HEK293T (cell line): ENCODE measurements around the gene ZNF148.

ENCODE experiments used
- CTCF ChIA-PET: fragments of 350-600 bp; formaldehyde crosslinking; extraction: SDS; loops from one replicate; lab custom pipeline; 2021; ENCODE audit warnings: antibody characterized with exemption, inconsistent platforms; lab: Yijun Ruan, JAX
- POLR2A ChIA-PET: fragments of 350-600 bp; formaldehyde crosslinking; extraction: SDS; loops from one replicate; lab custom pipeline; 2020; ENCODE audit warnings: antibody characterized with exemption, inconsistent platforms; lab: Yijun Ruan, JAX
- DNase-seq: peaks from one replicate; pipeline ENCODE4 v3.0.0; 2012; ENCODE audit warnings: mixed read lengths; ENCODE audit errors: extremely low spot score
- ARNT ChIP-seq: fragments of 450-650 bp; IDR thresholded peaks from 2 replicates; pipeline ENCODE4 v1.6.1; 2017; ENCODE audit warnings: mild to moderate bottlenecking
- BHLHE40 ChIP-seq: fragments of 450-650 bp; IDR thresholded peaks from 2 replicates; pipeline ENCODE4 v1.6.1; 2016; ENCODE audit warnings: mild to moderate bottlenecking, moderate library complexity, borderline replicate concordance
- CTBP1 ChIP-seq: fragments of 450-650 bp; IDR thresholded peaks from 2 replicates; pipeline ENCODE4 v1.6.1; 2016; ENCODE audit warnings: borderline replicate concordance
- ELF4 ChIP-seq: fragments of 450-650 bp; IDR thresholded peaks from 2 replicates; pipeline ENCODE4 v1.6.1; 2017; ENCODE audit warnings: antibody characterized with exemption
- FOXA1 ChIP-seq: fragments of 450-650 bp; IDR thresholded peaks from 2 replicates; pipeline ENCODE4 v1.6.1; 2016; ENCODE audit warnings: mild to moderate bottlenecking
- FOXK2 ChIP-seq: fragments of 450-650 bp; IDR thresholded peaks from 2 replicates; pipeline ENCODE4 v1.6.1; 2016; ENCODE audit warnings: mild to moderate bottlenecking
- FOXM1 ChIP-seq: fragments of 450-650 bp; IDR thresholded peaks from 2 replicates; pipeline ENCODE4 v1.6.1; 2017; ENCODE audit warnings: mild to moderate bottlenecking, borderline replicate concordance
- HDGF ChIP-seq: fragments of 450-650 bp; IDR thresholded peaks from 2 replicates; pipeline ENCODE4 v1.6.1; 2017; ENCODE audit warnings: antibody characterized with exemption, borderline replicate concordance
- L3MBTL2 ChIP-seq: fragments of 450-650 bp; conservative IDR thresholded peaks from 2 replicates; pipeline ENCODE4 v1.6.1; 2016; ENCODE audit warnings: mild to moderate bottlenecking
- LEF1 ChIP-seq: fragments of 450-650 bp; IDR thresholded peaks from 2 replicates; pipeline ENCODE4 v1.6.1; 2017; ENCODE audit warnings: mild to moderate bottlenecking, borderline replicate concordance
- NFRKB ChIP-seq: fragments of 450-650 bp; IDR thresholded peaks from 2 replicates; pipeline ENCODE4 v1.6.1; 2016; ENCODE audit warnings: mild to moderate bottlenecking, moderate library complexity
- SP1 ChIP-seq: fragments of 450-650 bp; IDR thresholded peaks from 2 replicates; pipeline ENCODE4 v1.6.1; 2017
- SUZ12 ChIP-seq: fragments of 450-650 bp; IDR thresholded peaks from 2 replicates; pipeline ENCODE4 v1.6.1; 2016; ENCODE audit warnings: mild to moderate bottlenecking
- TARDBP ChIP-seq: fragments of 450-650 bp; IDR thresholded peaks from 2 replicates; pipeline ENCODE4 v1.6.1; 2016
- ZNF384 ChIP-seq: fragments of 450-650 bp; IDR thresholded peaks from 2 replicates; pipeline ENCODE4 v1.6.1; 2016
- TF ChIP-seq, protein P1 (sequence below): fragments of 450-650 bp; IDR thresholded peaks from 2 replicates; pipeline ENCODE4 v1.6.1; 2016

ZNF148 gene

DNA sequence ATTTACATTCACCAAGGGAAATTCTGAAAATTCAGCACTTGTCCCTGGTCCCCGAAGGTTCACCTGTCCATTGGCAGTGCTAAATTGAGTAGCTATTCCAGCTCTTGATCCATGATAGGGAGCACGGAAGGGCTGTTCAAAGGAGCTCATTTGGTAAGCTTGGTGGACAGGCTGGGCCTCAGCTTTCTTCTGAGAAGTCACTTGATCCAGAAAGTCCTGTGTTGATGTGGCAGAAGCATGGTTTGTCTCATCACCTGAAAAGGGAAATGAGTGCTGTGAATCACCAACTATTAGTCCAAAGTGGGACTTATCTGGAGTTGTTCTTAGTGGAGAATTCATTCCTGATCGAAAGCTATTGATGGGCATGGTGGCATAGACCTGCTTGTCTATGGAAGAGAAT is 142.7 kb downstream of the ZNF148 start:
- no peak for DNase-seq
- TF ChIP-seq TARDBP (no peak), NFRKB (no peak), HDGF (no peak), ZNF384 (no peak), SP1 (no peak), ELF4 (no peak), FOXM1 (no peak), CTBP1 (no peak), FOXA1 (no peak), LEF1 (no peak), ARNT (no peak), FOXK2 (no peak), SUZ12 (no peak), BHLHE40 (no peak), L3MBTL2 (no peak)
- TF ChIP-seq, protein P1, sequence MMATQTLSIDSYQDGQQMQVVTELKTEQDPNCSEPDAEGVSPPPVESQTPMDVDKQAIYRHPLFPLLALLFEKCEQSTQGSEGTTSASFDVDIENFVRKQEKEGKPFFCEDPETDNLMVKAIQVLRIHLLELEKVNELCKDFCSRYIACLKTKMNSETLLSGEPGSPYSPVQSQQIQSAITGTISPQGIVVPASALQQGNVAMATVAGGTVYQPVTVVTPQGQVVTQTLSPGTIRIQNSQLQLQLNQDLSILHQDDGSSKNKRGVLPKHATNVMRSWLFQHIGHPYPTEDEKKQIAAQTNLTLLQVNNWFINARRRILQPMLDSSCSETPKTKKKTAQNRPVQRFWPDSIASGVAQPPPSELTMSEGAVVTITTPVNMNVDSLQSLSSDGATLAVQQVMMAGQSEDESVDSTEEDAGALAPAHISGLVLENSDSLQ, result no peak
- ChIA-PET CTCF (interaction anchor here (0.7 kb wide), 1 partner anchor 11 kb away, joined by 3 read pairs; no protein-coding TSS in a partner anchor), POLR2A (no interaction called here)

DNA sequence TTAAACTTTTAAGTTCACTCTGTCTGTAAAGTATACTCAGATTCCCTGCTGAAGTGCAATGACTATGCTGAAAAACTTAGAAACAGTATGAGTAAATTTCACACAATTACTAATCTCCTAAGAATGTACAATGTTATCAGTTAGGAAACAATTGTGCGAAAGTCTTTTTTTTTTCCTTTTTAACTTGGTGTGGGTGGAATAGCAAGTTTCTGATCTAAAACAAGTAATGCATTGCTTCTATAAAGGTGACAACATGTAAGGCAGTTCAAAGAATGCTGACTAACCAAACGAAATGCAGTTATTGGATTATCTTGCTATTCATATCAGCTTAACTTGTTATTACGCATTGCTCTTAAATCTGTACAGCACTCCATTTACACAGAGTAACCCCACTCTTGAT is 143.2 kb downstream of the ZNF148 start:
- ChIA-PET POLR2A (no interaction called here), CTCF (interaction anchor here (0.7 kb wide), 1 partner anchor 12 kb away, joined by 3 read pairs; no protein-coding TSS in a partner anchor)
- TF ChIP-seq ELF4 (no peak), NFRKB (no peak), CTBP1 (no peak), ZNF384 (no peak), HDGF (no peak), TARDBP (no peak), FOXK2 (no peak), SUZ12 (no peak), FOXM1 (no peak), FOXA1 (no peak)
- TF ChIP-seq, protein P1, result no peak
- DNase-seq, result no peak

DNA sequence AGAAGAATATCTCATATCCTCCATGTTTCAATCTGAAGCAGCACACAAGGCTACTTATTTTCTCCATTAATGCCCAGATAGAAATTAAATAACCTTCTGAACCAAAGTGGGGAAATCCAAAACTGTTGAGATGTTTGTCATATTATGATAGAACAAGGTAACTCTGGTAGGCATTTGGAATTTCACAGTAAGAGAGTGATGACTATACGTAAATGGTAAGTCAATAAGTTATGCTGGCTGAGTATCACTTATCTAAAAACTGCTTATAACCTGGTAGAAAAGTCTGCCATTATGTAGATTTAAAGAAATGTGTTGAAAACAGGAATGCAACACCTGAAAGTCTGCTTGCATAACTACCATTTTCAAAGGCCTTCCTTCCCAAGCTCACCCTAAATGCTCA is 145.4 kb downstream of the ZNF148 start:
- no peak for DNase-seq
- POLR2A ChIA-PET, result no interaction called here
- CTCF ChIA-PET, result no interaction called here
- no peak for TF ChIP-seq ELF4
- TF ChIP-seq, protein P1, result no peak
- TF ChIP-seq SUZ12, result no peak
- no peak for TF ChIP-seq CTBP1

GRCh38 chr3:125229168-125229567 is 146.0 kb downstream of the ZNF148 start:
- POLR2A ChIA-PET, result no interaction called here
- CTCF ChIA-PET, result no interaction called here
- no peak for TF ChIP-seq ELF4
- no peak for TF ChIP-seq FOXK2
- no peak for TF ChIP-seq FOXA1
- TF ChIP-seq L3MBTL2, result no peak
- TF ChIP-seq ARNT, result no peak
- TF ChIP-seq, protein P1, result no peak
- no peak for TF ChIP-seq TARDBP
- TF ChIP-seq SUZ12, result no peak
- TF ChIP-seq LEF1, result no peak
- TF ChIP-seq CTBP1, result no peak
- TF ChIP-seq SP1, result no peak
- no peak for TF ChIP-seq NFRKB
- TF ChIP-seq ZNF384, result no peak
- TF ChIP-seq BHLHE40, result no peak
- no peak for TF ChIP-seq HDGF
- TF ChIP-seq FOXM1, result no peak
- DNase-seq, result no peak

DNA sequence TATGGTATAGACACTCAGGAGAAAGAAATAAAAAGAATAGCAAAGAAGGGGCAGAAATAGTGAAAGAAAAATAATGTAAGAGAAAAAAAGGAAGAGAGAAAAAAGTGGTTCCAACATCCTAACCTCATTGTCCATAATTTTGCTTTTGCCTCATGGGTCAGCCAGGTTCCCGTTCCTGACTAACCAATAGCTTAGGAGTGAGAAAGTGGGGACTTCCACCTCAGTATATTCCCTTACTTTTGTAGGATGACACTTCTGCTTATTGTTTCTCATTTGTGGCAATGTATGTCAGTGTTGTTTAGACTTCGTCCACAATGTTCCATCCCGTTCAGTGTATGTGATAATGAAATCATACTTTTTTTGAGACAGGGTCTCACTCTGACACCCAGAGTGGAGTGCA is 153.3 kb downstream of the ZNF148 start:
- TF ChIP-seq BHLHE40, result no peak
- TF ChIP-seq SP1, result no peak
- TF ChIP-seq ZNF384, result no peak
- TF ChIP-seq, protein P1, result no peak
- no peak for TF ChIP-seq TARDBP
- TF ChIP-seq FOXM1, result no peak

More for the DNA sequence above, 153.3 kb downstream of the ZNF148 start:
- DNase-seq, result no peak
- POLR2A ChIA-PET, result no interaction called here
- CTCF ChIA-PET, result no interaction called here
